ENCODE results near the gene ALX4. TPM values are rescaled to one million over a fixed set of nuclear protein-coding genes. Genes with fewer than 3 reads are reported as not detected.
A peak's percentile ranks its signal among the peaks of the same experiment; 100 is the strongest.

ALX4 gene
- total RNA-seq, 1 experiment from 2014 or later: 44.2 TPM

DNA sequence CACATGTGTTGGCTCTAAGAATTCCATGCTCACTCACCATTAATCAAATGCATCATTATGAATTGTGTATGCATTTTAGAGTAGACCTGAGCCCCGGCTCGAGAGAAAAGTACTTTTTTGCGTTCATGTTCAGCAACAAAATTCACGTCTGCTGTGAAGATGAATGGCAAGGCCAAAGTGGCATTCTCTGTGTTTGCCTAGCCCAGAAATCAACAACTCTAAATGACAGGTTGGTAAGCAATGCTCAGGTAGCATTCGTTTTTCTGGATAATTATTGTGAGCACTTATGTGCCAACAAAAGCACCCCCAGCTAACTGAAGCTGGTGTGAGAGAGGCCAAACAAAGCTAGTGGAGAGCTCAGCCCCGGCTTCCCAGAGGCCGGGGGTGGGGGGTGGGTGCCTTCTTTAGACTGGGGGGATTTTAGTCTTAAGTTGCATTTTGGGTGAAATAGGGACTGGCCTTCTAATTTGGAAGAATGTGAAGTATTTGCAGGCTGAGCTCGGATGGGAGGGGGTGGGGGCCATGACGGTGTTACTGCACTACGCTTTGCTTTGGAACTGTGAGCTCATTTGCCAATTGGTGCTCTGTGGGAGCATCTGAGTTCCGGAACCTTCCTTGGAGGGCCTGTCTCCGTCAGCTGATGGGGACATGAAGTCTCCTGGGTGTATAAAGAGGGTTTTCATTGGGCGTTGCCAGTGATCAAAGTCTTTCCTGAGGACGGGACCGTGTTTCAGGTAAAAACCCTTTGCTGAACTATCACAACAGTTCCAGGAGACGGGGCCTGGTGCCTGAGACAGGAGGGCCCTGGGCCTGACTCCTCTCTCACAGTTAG lies 29.0 kb upstream of the ALX4 start:
- DNase-seq (ENCODE audit: low spot score): peak; percentile 29
- in situ Hi-C loops (cut with HindIII; ENCODE audit: low sequenced_read_pairs): loop anchor here (25.0 kb wide), 1 partner anchor 198 kb away; no protein-coding TSS in a partner anchor

DNA sequence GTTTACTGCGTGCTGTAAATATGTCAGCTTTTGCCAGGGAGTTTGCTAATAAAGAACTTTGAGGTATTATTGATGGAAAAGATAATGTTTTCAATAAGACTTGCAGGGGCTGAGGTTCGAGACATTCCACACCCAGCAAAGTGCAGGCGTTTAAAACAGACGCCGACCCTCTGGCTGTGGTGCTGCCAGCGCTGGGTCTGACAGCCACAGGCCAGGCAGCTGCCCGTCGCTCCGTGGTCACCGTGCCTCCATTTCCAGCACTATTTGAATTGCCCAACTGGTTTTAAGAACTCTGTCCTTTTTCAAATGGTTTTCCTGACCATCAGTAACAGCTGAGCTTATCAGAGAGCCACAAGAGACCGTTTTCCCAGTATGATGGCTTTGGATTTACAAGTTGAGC lies 28.1 kb upstream of the ALX4 start:
- no peak for DNase-seq (ENCODE audit: low spot score)
- in situ Hi-C loops (cut with HindIII; ENCODE audit: low sequenced_read_pairs): loop anchor here (25.0 kb wide), 1 partner anchor 199 kb away; no protein-coding TSS in a partner anchor

DNA sequence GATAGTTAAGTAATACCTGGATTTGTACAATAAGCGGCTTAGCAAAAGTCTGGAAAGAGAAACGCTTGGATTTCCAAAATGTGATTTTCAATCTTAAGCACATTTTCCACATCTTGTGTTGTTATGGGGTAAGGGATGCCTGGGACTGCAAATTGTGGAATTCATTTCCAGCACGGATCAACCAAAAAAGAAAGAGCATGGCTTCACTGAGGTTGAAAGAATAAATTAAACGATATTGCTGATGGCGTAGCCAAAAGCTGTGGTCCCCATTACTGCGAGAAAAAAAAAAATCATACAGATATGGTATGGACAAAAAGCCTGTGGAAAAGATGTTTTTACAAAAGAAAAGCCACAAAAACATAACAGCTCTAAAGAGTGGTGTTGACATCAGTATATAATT lies 26.0 kb upstream of the ALX4 start:
- no peak for DNase-seq (ENCODE audit: low spot score)
- in situ Hi-C loops (cut with HindIII; ENCODE audit: low sequenced_read_pairs): loop anchor here (25.0 kb wide), 1 partner anchor 201 kb away; no protein-coding TSS in a partner anchor

DNA sequence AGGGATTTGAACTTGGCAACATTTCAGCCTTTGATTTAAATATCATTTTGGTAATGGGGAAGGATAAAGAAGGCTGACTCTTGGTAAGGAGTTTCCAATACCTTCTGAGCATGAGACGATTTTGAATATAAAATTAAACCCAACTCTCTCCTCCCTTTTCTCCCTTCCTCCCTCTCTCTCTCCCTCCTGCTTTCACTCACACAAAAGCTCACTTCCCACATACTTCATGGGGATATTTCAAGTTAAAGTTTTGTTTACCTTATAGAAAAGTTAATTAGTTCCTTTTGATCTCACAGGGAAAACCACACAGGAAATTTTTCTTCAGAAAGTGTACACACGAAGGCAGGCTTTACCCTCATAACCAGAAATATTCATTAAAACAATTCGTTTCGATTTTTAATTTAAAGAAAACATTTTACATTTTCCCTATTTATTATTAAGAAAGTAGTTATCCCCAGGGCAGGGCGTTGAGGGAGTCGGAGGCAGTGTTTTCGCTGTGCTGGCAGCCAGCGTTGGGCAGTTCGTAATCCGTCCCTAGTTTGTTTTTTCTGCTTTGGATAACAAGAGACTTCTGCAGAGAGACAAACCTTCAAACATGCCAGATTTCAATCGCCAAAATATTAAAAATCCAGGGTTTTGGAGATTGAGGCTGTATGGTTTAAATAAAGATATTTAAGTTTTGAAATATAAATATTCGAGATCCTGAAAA lies 25.3 kb upstream of the ALX4 start:
- DNase-seq (ENCODE audit: low spot score): no peak
- in situ Hi-C loops (cut with HindIII; ENCODE audit: low sequenced_read_pairs): loop anchor here (25.0 kb wide), 1 partner anchor 202 kb away; no protein-coding TSS in a partner anchor

DNA sequence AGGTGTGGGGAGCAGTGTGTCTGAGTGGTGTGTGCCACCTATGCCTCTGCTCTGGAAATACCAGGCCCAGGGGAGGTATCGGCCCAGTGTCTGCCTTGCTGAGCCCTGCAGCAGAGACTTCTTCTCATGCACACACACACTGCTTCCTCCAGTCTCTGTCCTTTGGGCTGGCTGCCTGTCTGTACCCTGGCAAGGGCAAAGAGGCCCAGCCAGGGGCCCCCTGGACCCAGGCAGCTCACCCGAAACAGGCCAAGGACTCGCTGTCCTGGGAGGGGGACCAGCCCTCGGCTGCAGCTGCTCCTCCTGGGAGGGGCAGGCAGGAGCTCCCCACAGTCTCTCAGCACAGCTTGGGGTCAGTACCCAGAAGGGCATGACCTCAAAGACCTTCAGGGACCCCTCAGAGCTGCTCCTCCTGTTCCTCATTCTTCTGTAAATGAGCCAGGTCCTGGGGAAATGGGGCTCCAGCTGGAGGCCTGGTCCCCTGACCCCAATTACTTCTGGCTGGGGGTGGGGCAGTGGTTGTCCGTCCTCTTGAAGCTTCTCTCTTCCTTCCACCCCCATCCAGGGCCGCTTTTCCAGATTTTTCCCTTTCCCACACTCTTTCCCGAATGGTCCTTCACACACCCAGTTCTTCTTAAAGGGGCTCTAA lies 24.5 kb upstream of the ALX4 start:
- in situ Hi-C loops (cut with HindIII; ENCODE audit: low sequenced_read_pairs): loop anchor here (25.0 kb wide), 1 partner anchor 203 kb away; no protein-coding TSS in a partner anchor
- peak; percentile 37 for DNase-seq (ENCODE audit: low spot score)

DNA sequence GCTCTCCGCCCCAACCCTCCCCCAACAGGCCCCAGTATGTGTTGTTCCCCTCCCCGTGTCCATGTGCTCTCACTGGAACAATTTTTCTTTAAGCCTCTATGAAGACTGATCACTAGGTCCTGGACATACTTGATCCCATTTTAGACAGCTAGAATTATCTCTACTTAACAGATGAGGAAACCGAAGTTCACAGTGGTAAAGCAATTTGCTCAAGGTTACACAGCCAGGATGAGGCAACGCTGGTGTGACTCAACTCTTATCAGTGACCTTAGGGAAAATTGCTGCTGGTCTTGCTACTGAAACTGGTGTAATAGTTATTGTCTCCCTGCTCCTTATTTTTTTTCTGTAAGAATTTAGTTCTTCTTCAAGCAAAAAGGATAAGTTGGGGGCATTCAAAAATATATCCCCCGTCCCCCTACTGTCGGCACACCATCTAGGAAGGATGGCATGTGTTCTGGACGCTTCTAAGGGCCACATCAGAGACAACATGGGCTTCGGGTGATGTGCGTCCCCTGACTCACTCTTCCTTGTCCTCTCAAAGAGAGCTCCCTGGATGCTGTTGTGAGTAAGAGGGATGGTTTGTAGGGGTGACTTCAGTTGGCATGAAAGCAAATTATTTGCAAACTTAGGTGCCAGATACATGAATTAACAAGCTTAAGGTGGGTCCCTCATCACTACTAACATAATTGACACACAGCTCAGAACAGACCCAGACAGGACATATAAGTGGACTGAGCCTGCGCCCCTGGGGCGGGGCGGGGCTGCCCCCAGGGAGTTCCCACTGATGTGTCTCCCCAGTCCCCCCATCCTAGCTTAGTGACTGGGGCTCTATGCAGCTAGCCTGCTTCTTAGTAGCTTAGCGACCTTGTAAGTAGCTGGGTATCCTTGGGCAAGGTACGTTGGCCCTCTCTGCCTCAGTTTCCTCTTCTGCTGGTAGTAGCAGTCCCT lies 23.6 kb upstream of the ALX4 start:
- DNase-seq (ENCODE audit: low spot score): no peak
- in situ Hi-C loops (cut with HindIII; ENCODE audit: low sequenced_read_pairs): loop anchor here (25.0 kb wide), 1 partner anchor 204 kb away; no protein-coding TSS in a partner anchor

DNA sequence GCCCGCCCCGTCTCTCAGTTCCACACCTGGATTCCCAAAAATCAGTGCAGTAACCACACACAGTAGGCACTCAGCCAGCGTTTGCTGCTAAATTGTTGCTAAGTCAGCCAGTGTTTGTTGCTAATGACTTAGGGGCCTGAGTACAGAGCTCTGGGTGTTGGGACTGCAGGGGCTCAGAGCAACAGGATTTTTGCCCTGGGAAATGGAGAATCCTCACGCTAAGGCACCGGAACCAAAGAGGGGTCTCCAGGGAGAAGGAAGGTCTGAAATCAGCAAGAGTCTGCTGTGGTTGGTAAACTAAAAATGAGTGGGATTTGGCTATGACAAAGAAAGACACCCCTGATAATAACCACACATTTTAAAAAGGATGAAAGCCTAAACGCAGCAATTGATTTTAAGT lies 22.7 kb upstream of the ALX4 start:
- DNase-seq (ENCODE audit: low spot score): no peak
- in situ Hi-C loops (cut with HindIII; ENCODE audit: low sequenced_read_pairs): loop anchor here (25.0 kb wide), 1 partner anchor 205 kb away; no protein-coding TSS in a partner anchor

DNA sequence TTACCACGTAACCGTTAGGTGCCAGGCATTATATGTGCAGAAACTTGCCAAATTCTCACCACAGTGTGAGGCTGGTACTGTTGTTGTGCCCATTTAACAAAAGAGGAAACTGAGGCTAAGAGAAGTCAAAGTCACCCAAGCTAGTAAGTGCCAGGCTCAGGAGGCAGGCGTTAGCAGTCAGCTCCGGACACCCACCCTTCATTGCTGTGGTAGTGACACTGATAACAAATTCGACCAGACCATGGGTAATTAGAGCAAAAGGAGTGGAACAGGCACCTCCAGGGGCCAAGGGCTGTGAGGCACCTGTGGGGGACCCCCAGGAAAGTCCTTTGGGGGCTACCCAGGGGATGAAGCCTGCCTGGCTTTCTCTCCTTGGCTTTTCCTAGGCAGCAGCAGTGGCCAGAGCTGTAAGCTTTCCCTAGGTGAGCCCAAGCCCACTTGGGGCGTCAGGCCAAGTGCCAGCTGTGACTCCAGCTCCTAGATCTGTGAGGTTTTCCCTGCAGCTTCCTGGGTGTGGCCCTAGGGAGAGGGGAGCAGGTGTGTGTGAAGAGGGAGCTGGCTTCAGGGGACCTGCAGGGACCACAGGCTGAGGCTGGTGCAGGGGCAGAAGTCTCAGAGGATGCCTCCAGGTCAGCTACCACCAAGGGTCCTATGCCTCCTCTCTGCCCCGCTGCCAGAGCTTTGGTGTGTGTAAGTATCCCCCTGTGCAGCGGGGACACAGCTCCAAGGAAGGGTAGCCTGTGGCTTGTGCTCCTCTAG lies 19.7 kb upstream of the ALX4 start:
- no peak for DNase-seq (ENCODE audit: low spot score)
- in situ Hi-C loops (cut with HindIII; ENCODE audit: low sequenced_read_pairs): loop anchor here (25.0 kb wide), 1 partner anchor 208 kb away; no protein-coding TSS in a partner anchor

DNA sequence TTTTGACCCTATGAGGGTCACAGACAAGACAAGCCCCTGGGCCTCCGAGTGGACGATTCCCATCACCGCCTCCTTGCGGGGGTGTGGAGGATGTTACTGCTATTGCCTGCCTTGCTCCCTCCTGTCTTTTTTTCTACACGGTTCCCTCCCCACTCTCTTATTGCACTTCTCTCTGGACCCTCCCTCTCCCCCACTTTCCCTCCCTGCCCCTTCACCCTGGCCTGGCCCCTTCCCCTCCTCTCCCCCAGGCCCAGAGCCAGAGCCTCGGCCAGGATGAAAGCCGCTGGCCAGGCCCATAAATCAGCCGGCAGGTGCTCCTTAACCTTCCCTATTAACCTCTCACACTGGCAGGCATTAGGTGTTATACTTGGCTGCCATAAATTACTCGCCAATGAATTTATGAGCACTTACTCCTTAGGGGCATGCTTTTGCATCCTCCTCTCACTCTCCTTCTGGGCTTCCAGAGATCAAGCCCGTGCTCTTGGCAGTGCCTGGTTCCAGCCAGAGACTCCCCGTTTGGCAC lies 18.3 kb upstream of the ALX4 start:
- DNase-seq (ENCODE audit: low spot score): no peak
- in situ Hi-C loops (cut with HindIII; ENCODE audit: low sequenced_read_pairs): loop anchor here (25.0 kb wide), 1 partner anchor 209 kb away; no protein-coding TSS in a partner anchor

DNA sequence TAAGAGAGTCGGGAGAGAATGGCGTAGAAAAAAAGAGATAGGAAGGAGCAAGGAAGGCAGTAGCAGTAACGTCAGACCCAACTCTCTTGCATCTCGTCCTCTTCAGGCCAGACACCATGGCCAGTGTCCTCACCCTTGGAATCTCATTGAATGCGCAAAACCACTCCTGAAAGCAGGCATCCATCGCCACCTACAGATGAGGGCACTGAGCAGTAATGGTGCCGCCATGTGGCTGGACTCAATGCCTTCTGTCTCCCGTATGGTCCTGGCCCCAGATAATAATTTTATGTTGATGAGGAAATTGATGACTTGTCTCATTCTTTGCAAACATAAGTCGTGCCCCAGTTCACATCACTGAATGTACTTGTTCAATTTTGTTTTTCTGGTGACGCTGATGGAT lies 17.8 kb upstream of the ALX4 start:
- DNase-seq (ENCODE audit: low spot score): no peak
- in situ Hi-C loops (cut with HindIII; ENCODE audit: low sequenced_read_pairs): loop anchor here (25.0 kb wide), 1 partner anchor 210 kb away; no protein-coding TSS in a partner anchor

DNA sequence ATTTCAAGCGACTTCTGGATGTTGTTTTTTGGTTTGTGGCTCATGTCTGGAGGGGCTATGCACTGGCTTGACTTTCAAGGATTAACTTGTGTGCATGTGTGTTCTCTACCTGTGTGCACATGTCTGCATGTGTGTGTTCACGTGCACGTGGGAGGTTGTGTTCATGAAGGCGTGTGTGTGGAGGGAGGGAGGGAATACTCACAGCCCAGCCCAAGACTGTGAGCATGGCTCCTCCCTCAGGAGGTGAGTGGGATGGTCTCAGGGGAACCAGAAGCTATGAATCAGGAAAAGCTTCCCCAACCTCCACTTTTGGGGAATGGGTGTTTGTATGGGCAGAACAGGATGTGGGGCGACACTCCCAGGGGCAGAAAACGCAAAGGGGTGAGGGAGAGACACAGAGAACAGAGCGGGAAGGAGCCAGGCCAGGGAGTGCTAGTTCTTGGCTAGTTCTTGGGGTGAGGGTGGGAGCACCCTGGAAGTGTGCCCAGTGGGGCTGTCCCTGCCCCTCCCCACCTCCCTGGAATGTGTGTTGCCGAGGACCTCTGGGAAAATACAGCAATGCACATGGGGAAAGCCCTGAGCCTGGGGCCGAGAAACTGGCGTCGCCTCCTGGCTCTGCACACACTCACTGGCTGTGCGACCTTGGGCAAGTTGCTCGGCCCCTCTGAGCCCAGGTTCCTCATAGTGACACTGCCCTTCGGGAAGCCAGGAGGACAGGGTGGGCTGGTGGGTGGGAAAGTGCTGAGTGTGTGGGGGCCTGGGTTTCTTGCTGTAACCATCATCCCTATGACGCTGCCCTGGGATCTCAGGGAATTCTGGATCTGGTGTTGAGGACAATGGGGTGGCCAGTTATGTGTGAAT lies 16.9 kb upstream of the ALX4 start:
- in situ Hi-C loops (cut with HindIII; ENCODE audit: low sequenced_read_pairs): loop anchor here (25.0 kb wide), 1 partner anchor 210 kb away; no protein-coding TSS in a partner anchor
- DNase-seq (ENCODE audit: low spot score): no peak

DNA sequence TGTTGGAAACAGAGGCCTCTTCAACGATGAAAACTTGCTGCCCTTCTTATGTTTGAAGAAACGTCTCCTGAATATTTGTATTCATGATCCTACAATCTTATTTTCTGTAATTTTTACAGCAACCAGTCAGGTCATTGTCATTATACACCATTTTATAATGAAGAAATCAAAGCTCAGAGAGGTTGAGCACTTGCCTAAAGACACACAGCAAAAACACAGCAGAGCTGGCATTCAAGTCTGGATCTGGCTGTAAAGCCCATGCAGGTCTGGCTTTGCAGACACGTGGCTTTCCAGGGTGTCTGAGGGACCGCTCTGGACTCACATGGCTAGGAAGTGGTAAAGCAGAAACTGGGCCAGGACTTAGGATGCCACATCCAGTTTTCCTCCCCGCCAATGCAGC lies 15.8 kb upstream of the ALX4 start:
- no peak for DNase-seq (ENCODE audit: low spot score)
- in situ Hi-C loops (cut with HindIII; ENCODE audit: low sequenced_read_pairs): loop anchor here (25.0 kb wide), 1 partner anchor 212 kb away; no protein-coding TSS in a partner anchor

DNA sequence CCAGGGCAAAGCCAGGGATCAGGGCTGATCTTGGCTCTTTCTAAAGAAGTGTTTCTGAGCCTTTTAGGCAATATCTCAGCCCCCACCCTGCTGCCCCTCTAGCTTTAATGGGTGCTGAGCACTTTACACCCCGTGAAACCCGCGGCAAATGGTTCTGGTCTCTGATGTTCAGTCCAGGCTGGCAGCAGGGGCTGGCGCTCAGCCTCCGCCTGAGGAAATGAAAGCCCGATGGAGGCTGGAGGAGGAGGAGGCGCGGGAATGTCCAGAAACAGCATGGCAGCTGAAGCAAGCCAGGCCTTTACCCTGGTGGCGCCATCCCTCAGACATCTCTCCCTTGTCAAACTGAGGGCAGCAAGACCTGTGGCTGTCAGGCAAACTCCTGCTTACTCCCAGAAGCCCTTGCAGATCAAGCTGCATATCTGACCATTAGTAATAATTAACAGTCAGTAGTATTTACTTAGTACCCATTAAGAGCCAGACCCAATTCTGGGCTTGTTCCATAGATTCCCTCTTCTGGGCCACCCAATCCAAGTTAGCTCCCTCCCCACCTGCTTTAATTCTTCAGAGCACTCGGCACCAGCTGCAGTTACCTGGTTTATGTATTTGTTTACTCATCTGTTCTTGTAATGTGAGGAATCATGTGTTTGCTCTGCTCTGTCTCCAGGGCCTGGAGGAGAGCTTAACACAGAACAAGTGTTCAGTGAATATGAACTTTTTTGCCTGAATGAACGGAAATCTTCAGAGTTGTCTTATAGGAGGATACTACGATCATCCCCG lies 15.0 kb upstream of the ALX4 start:
- in situ Hi-C loops (cut with HindIII; ENCODE audit: low sequenced_read_pairs): loop anchor here (25.0 kb wide), 1 partner anchor 212 kb away; no protein-coding TSS in a partner anchor

DNA sequence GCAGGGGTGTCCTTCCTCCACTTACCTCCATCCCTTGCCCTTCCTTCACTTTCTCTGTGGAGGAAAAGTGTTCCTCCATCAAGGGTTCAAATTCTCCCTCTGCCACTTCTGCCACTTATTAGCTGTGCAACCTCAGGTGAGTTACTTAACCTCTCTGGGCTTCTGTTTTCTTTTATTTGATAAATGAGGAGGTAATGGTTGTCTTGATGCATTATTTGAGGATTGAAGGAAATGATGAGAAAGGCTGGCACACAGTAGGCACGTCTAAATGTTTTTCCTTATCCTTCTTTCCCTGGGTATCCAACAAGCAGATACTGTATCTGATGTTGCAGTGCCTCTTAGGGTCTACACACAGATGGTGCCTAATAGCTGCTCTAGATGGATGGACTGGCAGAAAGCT lies 14.3 kb upstream of the ALX4 start:
- DNase-seq (ENCODE audit: low spot score): no peak
- in situ Hi-C loops (cut with HindIII; ENCODE audit: low sequenced_read_pairs): no loop called here

More for the DNA sequence above, 15.0 kb upstream of the ALX4 start:
- DNase-seq (ENCODE audit: low spot score): no peak

DNA sequence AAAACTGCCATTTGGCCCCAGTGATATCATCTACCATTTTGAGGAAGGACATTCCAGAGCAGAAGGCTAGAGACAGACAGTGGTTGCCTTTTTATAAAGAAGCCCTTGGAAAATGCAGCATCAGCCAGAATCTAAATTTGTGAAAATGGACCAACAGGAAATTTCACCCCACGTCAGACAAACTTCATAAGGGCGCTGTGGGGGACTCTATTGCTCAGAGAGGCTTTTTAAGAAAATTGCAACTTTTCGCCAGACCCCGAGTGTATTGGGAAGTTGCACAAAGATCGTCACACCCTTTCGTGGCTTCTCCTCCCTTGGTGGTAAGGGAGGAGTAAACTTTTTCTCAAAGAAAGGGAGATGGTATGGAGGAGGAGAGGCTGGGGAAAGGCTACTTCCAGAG lies 12.3 kb upstream of the ALX4 start:
- DNase-seq (ENCODE audit: low spot score): no peak
- in situ Hi-C loops (cut with HindIII; ENCODE audit: low sequenced_read_pairs): no loop called here

DNA sequence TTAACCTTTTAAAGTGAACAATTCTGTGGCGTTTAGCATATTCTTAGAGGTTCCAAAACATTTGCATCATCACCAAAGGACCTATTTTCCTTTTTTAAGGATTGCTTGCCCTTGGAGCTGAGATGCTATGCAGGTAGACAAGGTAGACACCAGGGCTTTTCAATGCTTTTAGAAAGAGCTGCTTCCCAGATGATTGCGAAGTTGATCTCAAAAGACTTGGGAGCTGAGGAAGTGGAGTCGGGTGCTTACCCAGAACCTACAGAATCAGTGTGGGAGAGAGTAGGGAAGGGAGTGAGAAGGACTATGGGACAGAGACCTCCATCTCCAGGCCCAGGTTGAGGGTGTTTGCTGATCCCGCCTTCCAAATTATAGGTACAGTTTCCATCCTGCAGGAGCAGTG lies 11.1 kb upstream of the ALX4 start:
- in situ Hi-C loops (cut with HindIII; ENCODE audit: low sequenced_read_pairs): no loop called here
- DNase-seq (ENCODE audit: low spot score): no peak

Measured in G401 (cell line).